GM23338 (cell line): ENCODE data around the gene NFKB1. TPM values are rescaled to one million over a fixed set of nuclear protein-coding genes. Genes with fewer than 3 reads are reported as not detected.

Source experiments
- ATAC-seq: fragments of 200-7000 bp; cut with Tn5 transposase; 3 replicates; pipeline ENCODE4 v1.9.1; 2020
- DNase-seq: peaks from one replicate; pipeline ENCODE4 v3.0.0-alpha.2; 2015; ENCODE audit warnings: low spot score
- H2AFZ ChIP-seq: fragments of 200-600 bp; sonication (generic); 2 replicates; pipeline ENCODE4 v1.8.0; 2016; ENCODE audit warnings: antibody characterized with exemption, mild to moderate bottlenecking, moderate library complexity
- H3F3A ChIP-seq: fragments of 200-600 bp; sonication (generic); replicated peaks from 2 replicates; pipeline ENCODE4 v1.8.0; 2017; ENCODE audit warnings: antibody characterized with exemption, mixed run types, low read depth
- H3K27ac ChIP-seq: fragments of 200-600 bp; sonication (generic); 2 replicates; pipeline ENCODE4 v1.6.1; 2016; ENCODE audit warnings: low read depth
- H3K27me3 ChIP-seq: fragments of 200-600 bp; sonication (generic); 2 replicates; pipeline ENCODE4 v1.8.0; 2016; ENCODE audit warnings: mild to moderate bottlenecking, mixed run types, moderate library complexity; ENCODE audit not compliant: insufficient read depth
- H3K36me3 ChIP-seq: fragments of 200-600 bp; sonication (generic); 2 replicates; pipeline ENCODE4 v1.8.0; 2016; ENCODE audit warnings: mild to moderate bottlenecking; ENCODE audit not compliant: insufficient read depth
- H3K4me1 ChIP-seq: fragments of 200-600 bp; sonication (generic); 2 replicates; pipeline ENCODE4 v1.8.0; 2016; ENCODE audit warnings: mild to moderate bottlenecking, moderate library complexity; ENCODE audit not compliant: insufficient read depth
- H3K4me2 ChIP-seq: fragments of 200-600 bp; sonication (generic); 2 replicates; pipeline ENCODE4 v1.7.1; 2017; ENCODE audit warnings: mixed run types
- H3K4me3 ChIP-seq: fragments of 200-600 bp; sonication (generic); 2 replicates; pipeline ENCODE4 v1.6.1; 2016; ENCODE audit warnings: mixed run types
- H3K79me2 ChIP-seq: fragments of 200-600 bp; sonication (generic); replicated peaks from 2 replicates; pipeline ENCODE4 v1.8.0; 2017; ENCODE audit warnings: mild to moderate bottlenecking; ENCODE audit not compliant: insufficient read depth
- H3K9me2 ChIP-seq: fragments of 200-600 bp; sonication (generic); 2 replicates; pipeline ENCODE4 v1.8.0; 2017; ENCODE audit not compliant: insufficient read depth
- H4K20me1 ChIP-seq: fragments of 200-600 bp; sonication (generic); replicated peaks from 2 replicates; pipeline ENCODE4 v1.8.0; 2017; ENCODE audit warnings: mild to moderate bottlenecking; ENCODE audit not compliant: insufficient read depth
- H3K27ac Mint-ChIP-seq: 2 replicates; pipeline ENCODE4 v1.8.0; 2020; ENCODE audit warnings: inconsistent platforms, mild to moderate bottlenecking, moderate library complexity, mixed read lengths
- H3K27me3 Mint-ChIP-seq: 3 replicates; pipeline ENCODE4 v1.8.0; 2022; ENCODE audit warnings: low read depth, mild to moderate bottlenecking, moderate library complexity, mixed read lengths, inconsistent platforms; ENCODE audit not compliant: insufficient read depth, poor library complexity
- H3K36me3 Mint-ChIP-seq: 3 replicates; pipeline ENCODE4 v1.8.0; 2021; ENCODE audit warnings: low read depth, mild to moderate bottlenecking, inconsistent platforms, moderate library complexity, mixed read lengths
- H3K4me1 Mint-ChIP-seq: 3 replicates; pipeline ENCODE4 v1.8.0; 2020; ENCODE audit warnings: mild to moderate bottlenecking, inconsistent platforms, mixed read lengths
- H3K4me3 Mint-ChIP-seq: 3 replicates; pipeline ENCODE4 v1.8.0; 2021; ENCODE audit warnings: moderate library complexity, mild to moderate bottlenecking, inconsistent platforms, mixed read lengths
- H3K9me3 Mint-ChIP-seq: 3 replicates; pipeline ENCODE4 v1.8.0; 2020; ENCODE audit warnings: moderate library complexity, mild to moderate bottlenecking, inconsistent platforms, mixed read lengths
- CTCF ChIP-seq, 2 experiments: fragments of 200-600 bp in 1 of 2; sonication (generic) in 1 of 2; conservative IDR thresholded peaks; 2 replicates each; pipeline versions ENCODE4 v1.5.1 to v1.6.1; 2016 to 2017; ENCODE audit warnings: antibody characterized with exemption in 2 of 2, low read depth in 2 of 2, mild to moderate bottlenecking in 2 of 2, moderate library complexity in 1 of 2
- POLR2AphosphoS5 ChIP-seq: IDR thresholded peaks from 2 replicates; pipeline ENCODE4 v1.6.1; 2016; ENCODE audit warnings: antibody characterized with exemption, low read depth
- ZNF331 ChIP-seq: fragments of 250-450 bp; sonication (Bioruptor Pico); IDR thresholded peaks from 2 replicates; pipeline ENCODE4 v1.5.0; 2020; ENCODE audit warnings: low read depth, mild to moderate bottlenecking, moderate library complexity
- ZNF462 ChIP-seq: fragments of 250-450 bp; sonication (Bioruptor Pico); IDR thresholded peaks from 2 replicates; pipeline ENCODE4 v1.5.0; 2020; ENCODE audit warnings: mild to moderate bottlenecking, moderate library complexity
- polyA plus RNA-seq: library from polyadenylated mRNA; unstranded; fragments of >200 nt; fragmentation: Nextera tagmentation; extraction: Ambion mirVana; gene quantifications from 2 replicates; pipeline ENCODE4 v1.2.1, GENCODE V29; 2016
- total RNA-seq: library from RNA; depleted of rRNA; stranded (reverse); fragments of >200 nt; shearing (Covaris generic); gene quantifications from 2 replicates; pipeline ENCODE4 v1.2.3, GENCODE V29; 2014

Gene NFKB1
- total and polyA plus RNA-seq, 2 experiments from 2014 or later = 0.82 to 4.6 TPM

GRCh38 chr4:102623622-102624021 is 122.5 kb downstream of the NFKB1 start:
- no peak overlapping the region for H3K27ac ChIP-seq
- H3K79me2 ChIP-seq = no peaks in the 10 kb centered on the region
- no peak overlapping the region for H3K4me3 Mint-ChIP-seq
- no peaks in the 10 kb centered on the region for H3K9me3 Mint-ChIP-seq
- no peak overlapping the region for H3K27ac Mint-ChIP-seq
- 0 out of 2 replicates have a peak, but pooled peaks cover 1% of the 10 kb centered on the region for H3K9me2 ChIP-seq
- DNase-seq (peak; percentile 57), ATAC-seq (peak; percentile 66)
- peaks cover 3% of the 10 kb centered on the region for H3K27me3 Mint-ChIP-seq
- H3K27me3 ChIP-seq = no peaks in the 10 kb centered on the region
- peaks cover 13% of the 10 kb centered on the region for H3K4me1 ChIP-seq
- no peaks in the 10 kb centered on the region for H3F3A ChIP-seq
- H4K20me1 ChIP-seq = no peaks in the 10 kb centered on the region
- H3K4me1 Mint-ChIP-seq = peaks cover 15% of the 10 kb centered on the region
- H3K4me2 ChIP-seq = no peak overlapping the region
- no peaks in the 10 kb centered on the region for H3K36me3 Mint-ChIP-seq
- TF ChIP-seq CTCF (conservative IDR thresholded peaks at IDR 0.05; ENCODE audit: low read depth in 2 of 2) (peak; percentile 38 to 64), POLR2AphosphoS5 (no peak)
- H3K4me3 ChIP-seq = no peak overlapping the region
- H3K36me3 ChIP-seq = no peaks in the 10 kb centered on the region
- H2AFZ ChIP-seq = peak overlapping the region; percentile 91

- Mint-ChIP-seq H3K27me3 (peaks cover 3% of the 10 kb centered on the region), H3K4me1 (peaks cover 15% of the 10 kb centered on the region), H3K9me3 (no peaks in the 10 kb centered on the region), H3K4me3 (no peak overlapping the region), H3K36me3 (no peaks in the 10 kb centered on the region), H3K27ac (no peak overlapping the region)
- Histone ChIP-seq H3F3A (no peaks in the 10 kb centered on the region), H3K27ac (no peak overlapping the region), H3K4me2 (no peak overlapping the region), H3K36me3 (no peaks in the 10 kb centered on the region), H3K27me3 (no peaks in the 10 kb centered on the region), H4K20me1 (no peaks in the 10 kb centered on the region), H3K4me1 (peaks cover 13% of the 10 kb centered on the region), H3K79me2 (no peaks in the 10 kb centered on the region), H3K9me2 (no peaks in the 10 kb centered on the region), H3K4me3 (no peak overlapping the region), H2AFZ (peak overlapping the region; percentile 91)
- ATAC-seq = no peak
- TF ChIP-seq ZNF331 (CRISPR knock-in tag) (no peak), ZNF462 (CRISPR knock-in tag) (no peak), CTCF (conservative IDR thresholded peaks at IDR 0.05; ENCODE audit: low read depth in 2 of 2) (no peak)
- no peak for DNase-seq
Observed at GRCh38 chr4:102624505-102624904, 123.3 kb downstream of the NFKB1 start.
